GM21825 (cell line): Measurements from ENCODE around the gene CABLES1.
A peak's percentile ranks its signal among the peaks of the same experiment; 100 is the strongest.

Experiments used
- ATAC-seq: cut with Tn5 transposase; IDR thresholded peaks from one replicate; pipeline ENCODE4 v1.9.1; 2021; ENCODE audit warnings: mild to moderate bottlenecking, moderate library complexity; ENCODE audit not compliant: unreplicated experiment

CABLES1 gene

GRCh38 chr18:23211146-23211545 is 75.9 kb downstream of the CABLES1 start:
- no peak for ATAC-seq

- no peak for ATAC-seq
Measured at GRCh38 chr18:23212161-23212560, 76.9 kb downstream of the CABLES1 start.

GRCh38 chr18:23213200-23213599 is 77.9 kb downstream of the CABLES1 start:
- no peak for ATAC-seq

- no peak for ATAC-seq
Measured at GRCh38 chr18:23217781-23218180, 82.5 kb downstream of the CABLES1 start.

GRCh38 chr18:23220355-23220754 is 85.1 kb downstream of the CABLES1 start:
- ATAC-seq = no peak

- no peak for ATAC-seq
Measured at GRCh38 chr18:23223641-23224040, 88.4 kb downstream of the CABLES1 start.

GRCh38 chr18:23225503-23225902 is 90.2 kb downstream of the CABLES1 start:
- no peak for ATAC-seq

GRCh38 chr18:23226391-23226790 is 91.1 kb downstream of the CABLES1 start:
- no peak for ATAC-seq

GRCh38 chr18:23226930-23227725 is 91.8 kb downstream of the CABLES1 start:
- no peak for ATAC-seq

GRCh38 chr18:23227726-23228070 is 92.4 kb downstream of the CABLES1 start:
- ATAC-seq = no peak

- peak; percentile 38 for ATAC-seq
Measured at GRCh38 chr18:23228102-23229061, 93.1 kb downstream of the CABLES1 start.

GRCh38 chr18:23229472-23229871 is 94.2 kb downstream of the CABLES1 start:
- ATAC-seq = no peak

- no peak for ATAC-seq
Measured at GRCh38 chr18:23230686-23231085, 95.4 kb downstream of the CABLES1 start.

GRCh38 chr18:23231340-23232021 is 96.2 kb downstream of the CABLES1 start:
- ATAC-seq = peak; percentile 78

- no peak for ATAC-seq
Measured at GRCh38 chr18:23232331-23232730, 97.0 kb downstream of the CABLES1 start.

GRCh38 chr18:23234619-23235018 is 99.3 kb downstream of the CABLES1 start:
- no peak for ATAC-seq

- no peak for ATAC-seq
Measured at GRCh38 chr18:23235336-23235735, 100.1 kb downstream of the CABLES1 start.

GRCh38 chr18:23235860-23236259 is 100.6 kb downstream of the CABLES1 start:
- no peak for ATAC-seq

- ATAC-seq = no peak
Measured at GRCh38 chr18:23236876-23237468, 101.7 kb downstream of the CABLES1 start.

- peak; percentile 56 for ATAC-seq
Measured at GRCh38 chr18:23237524-23238151, 102.4 kb downstream of the CABLES1 start.
